ENCODE results near the gene FOXN1.

FOXN1 gene

GRCh38 chr17:28551421-28552175, 45.5 kb downstream of the FOXN1 start:
- no peak for DNase-seq (ENCODE audit: low spot score in 2 of 2)
- Mint-ChIP-seq H3K27me3 (no peaks in the 10 kb centered on the region), H3K4me1 (peaks cover 55% of the 10 kb centered on the region), H3K27ac (ENCODE audit: low read depth) (peak overlapping the region; percentile 95), H3K36me3 (ENCODE audit: insufficient read depth) (peaks cover 22% of the 10 kb centered on the region), H3K4me3 (peak overlapping the region; percentile 95), H3K9me3 (no peaks in the 10 kb centered on the region)
- ATAC-seq (replicated peaks; ENCODE audit: extremely low read depth, poor library complexity, severe bottlenecking), result no peak

- Mint-ChIP-seq H3K4me3 (peak within 1 kb of the TSS; percentile 95), H3K27me3 (no peaks in the 10 kb centered on the region), H3K27ac (ENCODE audit: low read depth) (peak within 1 kb of the TSS; percentile 95), H3K9me3 (no peaks in the 10 kb centered on the region), H3K36me3 (ENCODE audit: insufficient read depth) (peaks cover 29% of the 10 kb centered on the region), H3K4me1 (peaks cover 54% of the 10 kb centered on the region)
- ATAC-seq (replicated peaks; ENCODE audit: extremely low read depth, poor library complexity, severe bottlenecking) (peak; percentile 67), DNase-seq (ENCODE audit: low spot score in 2 of 2) (peak; percentile 48 to 52)
These were observed 46.2 kb downstream of the FOXN1 start, which contains the start of gene UNC119 for GRCh38 chr17:28552176-28552999. Gene UNC119 (minus strand): TSS chr17:28552624. CDS start chr17:28552557, 67 bp downstream.

- Mint-ChIP-seq H3K36me3 (ENCODE audit: insufficient read depth) (peaks cover 35% of the 10 kb centered on the region), H3K27ac (ENCODE audit: low read depth) (peak overlapping the region; percentile 46), H3K9me3 (no peaks in the 10 kb centered on the region), H3K27me3 (no peaks in the 10 kb centered on the region), H3K4me1 (peaks cover 48% of the 10 kb centered on the region), H3K4me3 (peak overlapping the region; percentile 95)
- ATAC-seq (replicated peaks; ENCODE audit: extremely low read depth, poor library complexity, severe bottlenecking), result no peak
- DNase-seq (ENCODE audit: low spot score in 2 of 2), result no peak
These were observed 46.9 kb downstream of the FOXN1 start for GRCh38 chr17:28553000-28553505.

- DNase-seq (ENCODE audit: low spot score in 2 of 2) (no peak), ATAC-seq (replicated peaks; ENCODE audit: extremely low read depth, poor library complexity, severe bottlenecking) (no peak)
- Mint-ChIP-seq H3K27ac (ENCODE audit: low read depth) (no peak overlapping the region), H3K27me3 (no peaks in the 10 kb centered on the region), H3K4me1 (peaks cover 33% of the 10 kb centered on the region), H3K9me3 (no peaks in the 10 kb centered on the region), H3K36me3 (ENCODE audit: insufficient read depth) (peaks cover 34% of the 10 kb centered on the region), H3K4me3 (no peak overlapping the region)
These were observed 48.4 kb downstream of the FOXN1 start for GRCh38 chr17:28554565-28554964.

- H3K27me3 Mint-ChIP-seq, result no peaks in the 10 kb centered on the region
- H3K9me3 Mint-ChIP-seq, result no peaks in the 10 kb centered on the region
- H3K4me1 Mint-ChIP-seq, result peaks cover 28% of the 10 kb centered on the region
- no peak overlapping the region for H3K27ac Mint-ChIP-seq (ENCODE audit: low read depth)
- H3K4me3 Mint-ChIP-seq, result no peak overlapping the region
- DNase-seq (ENCODE audit: low spot score in 2 of 2), result no peak
- ATAC-seq (replicated peaks; ENCODE audit: extremely low read depth, poor library complexity, severe bottlenecking), result no peak
- H3K36me3 Mint-ChIP-seq (ENCODE audit: insufficient read depth), result peaks cover 37% of the 10 kb centered on the region
These were observed 48.9 kb downstream of the FOXN1 start for GRCh38 chr17:28555022-28555421.

- Mint-ChIP-seq H3K27me3 (no peaks in the 10 kb centered on the region), H3K4me3 (no peak overlapping the region), H3K36me3 (ENCODE audit: insufficient read depth) (peaks cover 40% of the 10 kb centered on the region), H3K27ac (ENCODE audit: low read depth) (no peak overlapping the region), H3K4me1 (peaks cover 21% of the 10 kb centered on the region), H3K9me3 (no peaks in the 10 kb centered on the region)
- ATAC-seq (replicated peaks; ENCODE audit: extremely low read depth, poor library complexity, severe bottlenecking) (no peak), DNase-seq (ENCODE audit: low spot score in 2 of 2) (no peak)
These were observed 57.3 kb downstream of the FOXN1 start for GRCh38 chr17:28563475-28563874.

GRCh38 chr17:28567604-28568003, 61.5 kb downstream of the FOXN1 start:
- Mint-ChIP-seq H3K36me3 (ENCODE audit: insufficient read depth) (peaks cover 37% of the 10 kb centered on the region), H3K4me3 (no peak overlapping the region), H3K27ac (ENCODE audit: low read depth) (peak overlapping the region; percentile 71), H3K4me1 (peaks cover 48% of the 10 kb centered on the region), H3K9me3 (no peaks in the 10 kb centered on the region), H3K27me3 (no peaks in the 10 kb centered on the region)
- no peak for ATAC-seq (replicated peaks; ENCODE audit: extremely low read depth, poor library complexity, severe bottlenecking)
- no peak for DNase-seq (ENCODE audit: low spot score in 2 of 2)

- ATAC-seq (replicated peaks; ENCODE audit: extremely low read depth, poor library complexity, severe bottlenecking) (no peak), DNase-seq (ENCODE audit: low spot score in 2 of 2) (no peak)
- peaks cover 55% of the 10 kb centered on the region for H3K4me1 Mint-ChIP-seq
- H3K4me3 Mint-ChIP-seq, result peak overlapping the region; percentile 97
- peaks cover 24% of the 10 kb centered on the region for H3K36me3 Mint-ChIP-seq (ENCODE audit: insufficient read depth)
- peak overlapping the region; percentile 89 for H3K27ac Mint-ChIP-seq (ENCODE audit: low read depth)
- no peaks in the 10 kb centered on the region for H3K9me3 Mint-ChIP-seq
- H3K27me3 Mint-ChIP-seq, result no peaks in the 10 kb centered on the region
These were observed 63.3 kb downstream of the FOXN1 start for GRCh38 chr17:28569446-28569845.

GRCh38 chr17:28570716-28571360, 64.7 kb downstream of the FOXN1 start:
- Mint-ChIP-seq H3K4me3 (peak overlapping the region; percentile 97), H3K27me3 (no peaks in the 10 kb centered on the region), H3K27ac (ENCODE audit: low read depth) (peak overlapping the region; percentile 89), H3K36me3 (ENCODE audit: insufficient read depth) (peaks cover 19% of the 10 kb centered on the region), H3K4me1 (peaks cover 50% of the 10 kb centered on the region), H3K9me3 (no peaks in the 10 kb centered on the region)
- DNase-seq (ENCODE audit: low spot score in 2 of 2) (no peak), ATAC-seq (replicated peaks; ENCODE audit: extremely low read depth, poor library complexity, severe bottlenecking) (peak; percentile 45)

- peak; percentile 98 for ATAC-seq (replicated peaks; ENCODE audit: extremely low read depth, poor library complexity, severe bottlenecking)
- Mint-ChIP-seq H3K27me3 (no peaks in the 10 kb centered on the region), H3K9me3 (no peaks in the 10 kb centered on the region), H3K4me3 (peak within 1 kb of the TSS; percentile 97), H3K36me3 (ENCODE audit: insufficient read depth) (peaks cover 19% of the 10 kb centered on the region), H3K4me1 (peaks cover 57% of the 10 kb centered on the region), H3K27ac (ENCODE audit: low read depth) (peak within 1 kb of the TSS; percentile 89)
- peak; percentile 69 to 72 for DNase-seq (ENCODE audit: low spot score in 2 of 2)
These were observed 65.4 kb downstream of the FOXN1 start, which contains the start of gene PIGS for GRCh38 chr17:28571361-28572122. Gene PIGS (minus strand): TSS chr17:28571524. CDS start chr17:28571496, 28 bp downstream.

- Mint-ChIP-seq H3K4me1 (peaks cover 58% of the 10 kb centered on the region), H3K4me3 (peak overlapping the region; percentile 97), H3K36me3 (ENCODE audit: insufficient read depth) (peaks cover 19% of the 10 kb centered on the region), H3K9me3 (no peaks in the 10 kb centered on the region), H3K27me3 (no peaks in the 10 kb centered on the region), H3K27ac (ENCODE audit: low read depth) (peak overlapping the region; percentile 89)
- ATAC-seq (replicated peaks; ENCODE audit: extremely low read depth, poor library complexity, severe bottlenecking), result no peak
- no peak for DNase-seq (ENCODE audit: low spot score in 2 of 2)
These were observed 66.3 kb downstream of the FOXN1 start for GRCh38 chr17:28572259-28573039.

Data from central memory CD8-positive, alpha-beta T cell (primary cell).